ENCODE data around the gene MRAP2. TPM values are rescaled to one million over a fixed set of nuclear protein-coding genes. Genes with fewer than 3 reads are reported as not detected.

Gene MRAP2
- 10 to 100 TPM in 1 of 4 donors, 1 to 10 TPM in 2, not detected in 1; 1.9 to 10.9 (median 2.1) TPM for total RNA-seq

- Histone ChIP-seq H3K9me3 (no peaks in the 10 kb centered on the region), H3K27ac (no peak within 1 kb of the TSS), H3K4me1 (no peaks in the 10 kb centered on the region), H3K27me3 (no peaks in the 10 kb centered on the region), H3K36me3 (no peaks in the 10 kb centered on the region), H3K4me3 (peak within 1 kb of the TSS; percentile 36 to 46)
- DNase-seq = peak in 1 of 2 donors; percentile 14
- no peak for TF ChIP-seq POLR2A (IDR thresholded peaks at IDR 0.05)
- no peak for TF ChIP-seq CTCF (IDR thresholded peaks at IDR 0.05)
- intact Hi-C loops (cut with DNase I; ENCODE audit: low total_unique reads) = no loop called here
These were observed at the start of gene MRAP2 for GRCh38 chr6:84033523-84034451. Gene MRAP2 (plus strand): TSS chr6:84033772. CDS start chr6:84055319, 21,547 bp downstream.

- intact Hi-C loops (cut with DNase I; ENCODE audit: low total_unique reads) = no loop called here
- H3K27ac ChIP-seq = no peak overlapping the region
- no peaks in the 10 kb centered on the region for H3K36me3 ChIP-seq
- H3K4me3 ChIP-seq = no peak overlapping the region
- no peak for DNase-seq
- no peaks in the 10 kb centered on the region for H3K4me1 ChIP-seq
- no peaks in the 10 kb centered on the region for H3K27me3 ChIP-seq
- H3K9me3 ChIP-seq = no peaks in the 10 kb centered on the region
- TF ChIP-seq CTCF (IDR thresholded peaks at IDR 0.05) = no peak
- no peak for TF ChIP-seq POLR2A (IDR thresholded peaks at IDR 0.05)
These were observed 49.2 kb upstream of the MRAP2 start for GRCh38 chr6:83984411-83984810.

- H3K9me3 ChIP-seq = no peaks in the 10 kb centered on the region
- no peak overlapping the region for H3K4me3 ChIP-seq
- no peak for TF ChIP-seq POLR2A (IDR thresholded peaks at IDR 0.05)
- TF ChIP-seq CTCF (IDR thresholded peaks at IDR 0.05) = no peak
- no peak for DNase-seq
- H3K4me1 ChIP-seq = no peaks in the 10 kb centered on the region
- H3K27ac ChIP-seq = no peak overlapping the region
- no peaks in the 10 kb centered on the region for H3K27me3 ChIP-seq
- no peaks in the 10 kb centered on the region for H3K36me3 ChIP-seq
- intact Hi-C loops (cut with DNase I; ENCODE audit: low total_unique reads) = no loop called here
These were observed 48.3 kb upstream of the MRAP2 start for GRCh38 chr6:83985308-83985713.

GRCh38 chr6:83985715-83986114 is 47.9 kb upstream of the MRAP2 start:
- TF ChIP-seq POLR2A (IDR thresholded peaks at IDR 0.05) (no peak), CTCF (IDR thresholded peaks at IDR 0.05) (no peak)
- Histone ChIP-seq H3K4me1 (no peaks in the 10 kb centered on the region), H3K9me3 (no peaks in the 10 kb centered on the region), H3K4me3 (no peak overlapping the region), H3K27me3 (no peaks in the 10 kb centered on the region), H3K36me3 (no peaks in the 10 kb centered on the region), H3K27ac (no peak overlapping the region)
- no peak for DNase-seq
- intact Hi-C loops (cut with DNase I; ENCODE audit: low total_unique reads) = no loop called here

- H3K9me3 ChIP-seq = no peaks in the 10 kb centered on the region
- intact Hi-C loops (cut with DNase I; ENCODE audit: low total_unique reads) = no loop called here
- no peaks in the 10 kb centered on the region for H3K4me1 ChIP-seq
- no peaks in the 10 kb centered on the region for H3K36me3 ChIP-seq
- TF ChIP-seq POLR2A (IDR thresholded peaks at IDR 0.05) = no peak
- no peak for TF ChIP-seq CTCF (IDR thresholded peaks at IDR 0.05)
- no peak overlapping the region for H3K27ac ChIP-seq
- H3K4me3 ChIP-seq = no peak overlapping the region
- no peaks in the 10 kb centered on the region for H3K27me3 ChIP-seq
- no peak for DNase-seq
These were observed 35.5 kb upstream of the MRAP2 start for GRCh38 chr6:83998021-83998584.

All from uterus (tissue), 4 donors.